ENCODE data around the gene STK40. TPM values are rescaled to one million over a fixed set of nuclear protein-coding genes. Genes with fewer than 3 reads are reported as not detected.

The STK40 gene
- total RNA-seq, 3 donors from 2014 or later: 63.9 to 86.1 (median 66.8) TPM

DNA sequence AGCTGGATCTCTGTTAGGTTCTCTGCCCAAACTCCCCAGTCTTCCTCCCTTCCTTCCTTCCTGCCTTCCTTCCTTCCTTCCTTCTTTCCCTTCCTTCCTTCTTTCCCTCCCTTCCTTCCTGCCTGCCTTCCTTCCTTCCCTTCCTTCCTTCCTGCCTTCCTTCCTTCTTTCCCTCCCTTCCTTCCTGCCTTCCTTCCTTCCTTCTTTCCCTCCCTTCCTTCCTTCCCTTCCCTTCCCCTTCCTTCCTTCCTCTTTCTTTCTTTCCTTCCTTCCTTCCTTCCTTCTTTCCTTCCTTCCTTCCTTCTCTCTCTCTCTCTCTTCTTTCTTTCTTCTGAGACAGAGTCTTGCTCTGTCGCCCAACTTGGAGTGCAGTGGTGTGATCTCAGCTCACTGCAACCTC lies 20.7 kb upstream of the STK40 start:
- DNase-seq (no peak), ATAC-seq (no peak)
- Mint-ChIP-seq H3K4me3 (no peak overlapping the region), H3K9me3 (no peaks in the 10 kb centered on the region), H3K36me3 (ENCODE audit: insufficient read depth) (no peaks in the 10 kb centered on the region), H3K4me1 (ENCODE audit: low read depth) (peaks cover under 1% of the 10 kb centered on the region), H3K27me3 (ENCODE audit: low read depth) (no peaks in the 10 kb centered on the region)

DNA sequence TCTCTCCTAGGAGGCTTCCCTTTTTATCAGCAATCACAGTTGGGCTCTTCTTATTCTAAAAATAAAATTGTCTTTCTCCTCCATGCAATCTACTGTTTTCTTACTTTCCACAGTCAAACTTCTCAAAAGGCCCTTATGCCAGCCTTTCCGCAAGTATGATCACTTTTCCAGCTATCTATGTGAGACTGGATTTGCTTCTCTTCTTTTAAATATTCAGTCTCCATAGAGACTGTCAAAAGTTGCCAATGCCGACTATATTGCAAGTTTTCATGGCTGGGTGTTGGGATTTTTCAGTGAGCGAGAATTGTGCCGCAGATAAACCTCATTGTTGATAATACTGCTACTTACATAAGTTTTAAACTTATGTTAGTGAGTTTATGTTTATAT lies 16.8 kb upstream of the STK40 start:
- Mint-ChIP-seq H3K36me3 (ENCODE audit: insufficient read depth) (no peaks in the 10 kb centered on the region), H3K4me1 (ENCODE audit: low read depth) (peaks cover 13% of the 10 kb centered on the region), H3K9me3 (no peaks in the 10 kb centered on the region), H3K27me3 (ENCODE audit: low read depth) (no peaks in the 10 kb centered on the region), H3K4me3 (no peak overlapping the region)
- ATAC-seq: no peak
- DNase-seq: no peak

DNA sequence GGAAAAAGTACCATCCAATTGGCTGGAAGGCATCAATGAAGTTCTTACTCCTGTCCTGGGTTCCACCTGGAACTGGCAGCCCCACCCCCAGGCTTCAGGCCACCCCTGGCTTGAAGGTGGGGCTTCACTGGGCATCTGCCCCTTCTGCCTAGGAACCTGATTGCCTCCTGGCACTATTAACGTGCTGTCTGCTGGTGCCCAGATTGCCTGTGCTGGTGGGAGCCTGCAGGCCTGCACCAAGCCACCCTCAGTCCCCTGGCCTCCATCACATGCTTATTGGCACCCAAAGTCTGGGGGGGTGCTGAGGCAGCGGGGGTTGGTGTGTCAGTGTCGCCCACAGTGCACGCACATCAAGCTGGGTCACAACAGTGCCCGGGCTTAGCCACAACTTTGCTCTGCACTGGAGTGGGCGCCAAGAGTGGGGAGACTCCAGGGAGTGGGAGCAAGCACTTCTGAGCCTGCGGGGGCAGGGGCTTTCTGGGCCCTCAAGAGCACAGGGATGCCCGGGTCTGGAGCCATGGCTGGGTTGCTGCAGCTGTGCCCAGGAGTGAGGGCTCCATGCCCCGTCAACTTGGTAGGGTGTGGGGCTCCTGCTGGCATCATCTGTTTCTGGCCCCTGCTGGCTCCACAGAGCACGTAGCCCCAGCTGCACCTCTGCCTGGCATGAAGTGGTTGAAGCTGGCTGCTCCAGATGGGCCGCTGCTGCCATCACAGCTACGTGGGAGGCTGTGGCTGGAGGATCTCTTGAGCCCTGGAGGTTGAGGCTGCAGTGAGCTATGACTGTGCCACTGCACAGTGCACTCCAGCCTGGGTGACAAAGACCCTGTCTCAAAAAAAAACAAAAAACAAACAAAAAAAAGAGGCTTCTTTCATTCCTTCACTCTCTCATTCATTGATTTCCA lies 16.1 kb upstream of the STK40 start:
- no peaks in the 10 kb centered on the region for H3K9me3 Mint-ChIP-seq
- peaks cover 17% of the 10 kb centered on the region for H3K4me1 Mint-ChIP-seq (ENCODE audit: low read depth)
- ATAC-seq (no peak), DNase-seq (no peak)
- H3K4me3 Mint-ChIP-seq: peak overlapping the region; percentile 37
- H3K36me3 Mint-ChIP-seq (ENCODE audit: insufficient read depth): no peaks in the 10 kb centered on the region
- no peaks in the 10 kb centered on the region for H3K27me3 Mint-ChIP-seq (ENCODE audit: low read depth)

DNA sequence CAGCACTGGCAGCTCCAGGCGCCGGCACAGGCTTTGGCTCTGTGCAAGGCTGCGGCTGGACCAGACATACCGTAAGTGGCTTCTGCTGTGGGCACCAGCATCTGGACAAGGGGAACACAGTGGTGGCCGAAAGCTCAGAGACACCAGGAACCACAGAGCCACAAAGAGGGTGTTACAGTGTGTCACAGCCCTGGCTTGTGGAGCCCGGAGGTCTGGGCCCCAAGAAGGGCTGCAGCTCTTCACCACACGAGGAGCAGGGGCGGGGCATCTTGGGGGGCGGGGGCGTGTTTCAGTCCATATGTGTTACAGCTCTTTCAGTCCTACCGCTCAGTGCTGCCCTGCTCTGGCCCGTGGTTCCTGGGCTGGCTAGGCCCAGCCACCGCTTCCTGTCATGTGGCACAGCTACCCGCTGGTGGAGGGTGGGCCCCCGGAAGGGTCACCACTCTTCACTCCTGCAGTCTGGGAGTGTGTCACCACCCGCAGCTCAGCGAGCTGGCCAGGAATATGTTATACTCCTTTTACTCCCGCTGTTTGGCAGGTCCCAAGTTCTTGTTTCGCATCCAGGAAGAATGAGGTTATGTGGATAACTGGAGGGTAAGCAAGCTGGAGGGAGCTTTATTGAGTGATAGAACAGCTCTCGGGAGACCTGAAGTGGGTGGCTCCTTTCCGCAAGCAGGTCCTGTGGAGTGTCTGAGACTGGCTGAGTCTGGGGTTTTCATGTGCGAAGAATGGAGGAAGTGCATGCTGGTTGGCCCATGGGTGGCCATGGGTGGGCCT lies 15.3 kb upstream of the STK40 start:
- Mint-ChIP-seq H3K36me3 (ENCODE audit: insufficient read depth) (peaks cover 3% of the 10 kb centered on the region), H3K27me3 (ENCODE audit: low read depth) (no peaks in the 10 kb centered on the region), H3K4me1 (ENCODE audit: low read depth) (peaks cover 24% of the 10 kb centered on the region), H3K4me3 (peak overlapping the region; percentile 37), H3K9me3 (no peaks in the 10 kb centered on the region)
- DNase-seq (no peak), ATAC-seq (peak; percentile 33 to 39)

DNA sequence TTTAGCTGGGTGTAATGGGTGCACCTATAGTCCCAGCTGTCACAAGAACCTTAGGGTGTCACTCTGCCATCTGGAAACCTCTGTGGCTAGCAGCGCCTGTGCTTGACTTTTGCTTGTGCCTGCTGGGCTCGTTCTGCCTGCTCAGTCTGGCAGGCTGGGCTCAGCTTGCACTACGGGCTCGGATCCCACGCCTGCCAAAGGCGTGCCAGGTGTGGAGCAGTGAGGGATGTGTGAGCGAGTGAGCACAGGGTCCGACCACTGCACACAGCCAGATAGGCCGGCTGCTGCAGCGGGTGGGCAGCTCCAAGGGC lies 14.7 kb upstream of the STK40 start:
- no peak overlapping the region for H3K4me3 Mint-ChIP-seq
- peaks cover 24% of the 10 kb centered on the region for H3K4me1 Mint-ChIP-seq (ENCODE audit: low read depth)

DNA sequence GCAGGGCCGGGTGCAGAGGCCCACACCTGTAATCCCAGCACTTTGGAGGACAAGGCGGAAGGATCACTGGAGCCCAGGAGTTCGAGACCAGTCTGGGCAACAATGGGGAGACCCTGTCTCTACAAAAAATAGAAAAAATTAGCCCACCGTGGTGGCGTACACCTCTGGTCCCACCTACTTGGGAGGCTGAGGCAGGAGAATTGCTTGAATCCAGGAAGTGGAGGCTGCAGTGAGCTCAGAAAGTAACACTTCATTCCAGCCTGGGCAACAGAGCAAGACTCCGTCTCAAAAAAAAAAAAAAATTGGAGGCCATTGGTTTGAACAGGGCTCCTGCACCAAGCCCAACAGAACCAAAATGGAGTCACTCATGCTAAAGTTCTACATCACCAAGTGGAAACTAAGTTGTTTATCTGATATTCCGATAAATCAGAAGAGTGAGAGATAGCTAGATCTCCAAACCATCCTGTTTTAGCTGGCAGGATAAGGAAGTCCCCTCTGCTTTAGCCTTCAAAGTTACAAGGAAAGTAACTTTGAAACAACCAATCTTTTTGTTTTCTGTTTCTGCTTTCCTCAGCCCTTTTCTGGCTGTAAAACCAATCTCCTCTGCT lies 12.8 kb upstream of the STK40 start:
- ATAC-seq (no peak), DNase-seq (no peak)
- Mint-ChIP-seq H3K4me1 (ENCODE audit: low read depth) (peaks cover 28% of the 10 kb centered on the region), H3K4me3 (peak overlapping the region; percentile 97), H3K36me3 (ENCODE audit: insufficient read depth) (peaks cover 5% of the 10 kb centered on the region), H3K27me3 (ENCODE audit: low read depth) (no peaks in the 10 kb centered on the region), H3K9me3 (no peaks in the 10 kb centered on the region)

More for the DNA sequence above, 14.7 kb upstream of the STK40 start:
- H3K9me3 Mint-ChIP-seq: no peaks in the 10 kb centered on the region
- peaks cover 3% of the 10 kb centered on the region for H3K36me3 Mint-ChIP-seq (ENCODE audit: insufficient read depth)
- no peaks in the 10 kb centered on the region for H3K27me3 Mint-ChIP-seq (ENCODE audit: low read depth)
- DNase-seq (no peak), ATAC-seq (no peak)

DNA sequence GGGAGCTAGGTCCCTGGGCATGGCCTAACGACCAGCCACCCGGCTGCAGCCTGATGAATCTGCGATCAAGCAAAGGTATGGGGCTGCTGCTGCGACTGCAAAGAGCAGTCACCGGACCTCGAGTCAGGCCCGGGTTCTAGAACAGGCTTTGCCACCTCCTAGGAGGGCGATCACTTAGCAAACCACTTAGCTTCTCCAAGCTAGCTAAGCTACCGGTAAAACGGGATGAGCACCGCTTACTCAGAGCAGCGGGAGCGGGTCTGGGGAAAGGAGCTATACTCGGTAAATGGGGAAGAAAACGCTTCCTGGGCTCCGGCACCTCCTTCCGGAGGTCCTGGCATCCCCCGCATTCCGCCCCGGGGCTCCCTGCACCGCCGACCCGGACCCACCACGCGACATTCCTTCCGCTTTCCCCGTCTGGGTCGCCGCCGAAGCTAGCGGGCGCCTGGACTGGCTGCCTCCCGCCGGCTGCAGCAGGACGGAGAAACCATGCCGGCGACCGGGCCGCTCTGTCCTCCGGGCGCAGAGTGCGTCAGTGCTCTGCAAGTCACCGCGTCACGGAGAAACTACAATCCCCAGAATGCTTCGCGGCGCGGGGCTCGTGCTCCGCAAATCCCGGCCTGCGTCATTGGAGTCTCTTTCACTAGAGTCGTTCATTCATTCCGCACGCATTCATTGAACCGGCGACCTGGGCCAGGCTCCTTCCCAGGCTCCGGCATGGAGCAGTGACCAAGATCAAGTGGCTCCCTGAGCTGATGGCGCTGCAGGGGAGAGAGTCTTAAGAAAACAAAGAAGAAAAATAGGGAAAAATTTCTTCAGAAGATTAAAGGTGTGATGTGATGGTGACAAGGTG lies 11.9 kb upstream of the STK40 start, which contains the start of gene LSM10:
LSM10 (minus strand) TSS at position 531 of the 853 bp plus-strand sequence. CDS start 3,779 bp downstream, outside the sequence.
- H3K9me3 Mint-ChIP-seq: no peaks in the 10 kb centered on the region
- DNase-seq (peak; percentile 87), ATAC-seq (peak; percentile 94)
- peak within 1 kb of the TSS; percentile 97 for H3K4me3 Mint-ChIP-seq
- peaks cover 8% of the 10 kb centered on the region for H3K36me3 Mint-ChIP-seq (ENCODE audit: insufficient read depth)
- H3K4me1 Mint-ChIP-seq (ENCODE audit: low read depth): peaks cover 32% of the 10 kb centered on the region
- no peaks in the 10 kb centered on the region for H3K27me3 Mint-ChIP-seq (ENCODE audit: low read depth)

DNA sequence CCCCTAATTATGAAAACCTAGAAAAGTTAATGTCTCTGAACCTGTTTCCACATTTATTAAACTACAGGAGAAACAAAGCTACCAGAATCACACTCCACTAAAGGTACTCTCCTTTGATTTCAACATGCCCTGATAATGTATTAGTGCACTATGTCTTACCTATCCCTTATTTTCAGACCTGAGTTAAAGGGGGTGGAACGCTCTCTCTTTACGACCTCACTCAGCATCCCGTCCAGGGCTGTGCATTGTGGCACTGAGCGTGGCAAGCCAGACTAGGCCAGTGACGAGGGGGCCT lies 11.3 kb upstream of the STK40 start:
- DNase-seq (peak; percentile 21), ATAC-seq (peak; percentile 60 to 62)
- Mint-ChIP-seq H3K9me3 (no peaks in the 10 kb centered on the region), H3K27me3 (ENCODE audit: low read depth) (no peaks in the 10 kb centered on the region), H3K4me3 (peak overlapping the region; percentile 97), H3K4me1 (ENCODE audit: low read depth) (peaks cover 32% of the 10 kb centered on the region), H3K36me3 (ENCODE audit: insufficient read depth) (peaks cover 10% of the 10 kb centered on the region)

DNA sequence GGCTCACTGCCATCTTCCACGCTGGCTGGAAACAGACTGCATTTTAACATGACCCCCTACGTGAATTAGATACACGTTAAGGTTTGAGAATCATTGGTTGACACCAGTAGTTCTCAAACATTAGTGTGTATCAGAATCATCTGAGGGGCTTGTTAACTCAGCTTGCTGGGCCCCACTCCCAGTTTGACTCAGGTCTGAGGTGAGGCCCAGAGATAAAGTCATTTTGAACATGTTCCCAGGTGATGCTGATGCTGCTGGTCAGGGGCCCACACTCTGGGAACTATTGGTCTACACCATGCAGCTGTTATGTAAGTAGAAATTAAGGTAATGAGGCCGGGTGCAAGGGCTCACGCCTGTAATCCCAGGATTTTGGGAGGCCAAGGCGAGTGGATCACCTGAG lies 10.6 kb upstream of the STK40 start:
- Mint-ChIP-seq H3K36me3 (ENCODE audit: insufficient read depth) (peaks cover 14% of the 10 kb centered on the region), H3K27me3 (ENCODE audit: low read depth) (no peaks in the 10 kb centered on the region), H3K9me3 (no peaks in the 10 kb centered on the region), H3K4me3 (peak overlapping the region; percentile 97), H3K4me1 (ENCODE audit: low read depth) (peaks cover 33% of the 10 kb centered on the region)
- DNase-seq (no peak), ATAC-seq (no peak)

DNA sequence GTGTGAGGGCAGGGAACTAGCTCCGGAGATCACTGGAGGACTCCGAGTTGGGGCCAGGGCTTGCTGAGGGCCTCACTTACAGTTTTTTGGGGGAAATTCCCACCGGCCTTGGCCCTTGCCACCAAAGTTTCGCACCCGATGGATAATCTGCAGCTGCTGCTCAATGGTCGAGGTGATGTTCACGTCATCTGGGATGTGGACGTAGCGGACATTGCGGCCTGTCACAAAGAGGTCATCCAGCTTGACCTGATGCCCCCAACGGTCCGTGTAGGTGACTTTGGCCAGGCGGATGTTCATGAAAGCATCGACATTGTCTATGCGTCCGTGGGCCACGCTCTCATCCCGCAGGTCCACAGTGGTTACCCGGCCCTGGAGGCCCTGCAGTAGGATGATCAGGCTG lies 8.0 kb upstream of the STK40 start:
- H3K27me3 Mint-ChIP-seq (ENCODE audit: low read depth): no peaks in the 10 kb centered on the region
- H3K4me1 Mint-ChIP-seq (ENCODE audit: low read depth): peaks cover 36% of the 10 kb centered on the region
- no peak overlapping the region for H3K4me3 Mint-ChIP-seq
- peaks cover 28% of the 10 kb centered on the region for H3K36me3 Mint-ChIP-seq (ENCODE audit: insufficient read depth)
- H3K9me3 Mint-ChIP-seq: no peaks in the 10 kb centered on the region
- ATAC-seq (no peak), DNase-seq (no peak)

DNA sequence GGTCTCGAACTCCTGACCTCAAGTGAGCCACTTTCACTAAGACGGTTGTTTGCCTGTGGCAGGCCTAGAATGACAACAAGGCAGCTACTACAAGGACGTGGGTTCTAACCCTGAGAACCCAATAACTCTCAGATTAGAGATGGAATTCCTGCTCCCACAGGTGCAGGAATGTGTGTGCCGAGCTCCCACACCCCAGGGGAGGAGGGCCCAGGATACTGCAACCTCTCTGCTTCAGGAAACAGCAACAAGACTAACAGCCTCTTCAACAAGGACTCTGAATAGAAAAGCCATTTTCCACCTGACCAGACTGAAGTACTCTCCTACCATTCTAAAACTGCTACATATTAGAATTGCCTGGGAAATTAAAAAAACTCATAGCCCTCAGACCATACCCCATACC lies 7.1 kb upstream of the STK40 start:
- Mint-ChIP-seq H3K9me3 (no peaks in the 10 kb centered on the region), H3K27me3 (ENCODE audit: low read depth) (no peaks in the 10 kb centered on the region), H3K4me3 (no peak overlapping the region), H3K36me3 (ENCODE audit: insufficient read depth) (peaks cover 28% of the 10 kb centered on the region), H3K4me1 (ENCODE audit: low read depth) (peaks cover 34% of the 10 kb centered on the region)
- ATAC-seq: no peak
- no peak for DNase-seq

DNA sequence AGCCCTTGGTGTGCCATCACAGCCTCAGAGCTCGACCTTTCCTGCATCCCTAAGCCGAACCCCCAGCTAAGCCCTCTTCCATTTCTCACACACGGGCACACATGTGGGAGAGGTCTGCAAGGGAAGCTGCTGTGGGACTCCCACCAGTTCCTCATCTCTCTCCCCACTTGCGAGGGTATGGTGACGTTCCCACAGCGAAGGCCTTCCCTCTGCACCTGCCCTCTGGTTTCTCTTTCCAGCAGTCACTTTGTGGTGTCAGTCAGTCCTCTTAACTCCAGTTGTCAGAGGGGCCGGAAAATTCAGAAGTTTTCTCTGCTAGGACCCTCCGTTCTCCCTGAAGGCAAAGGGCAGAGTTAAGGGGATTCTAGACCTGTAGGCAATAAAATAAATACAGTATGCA lies 5.5 kb upstream of the STK40 start:
- H3K4me3 Mint-ChIP-seq: no peak overlapping the region
- peaks cover 27% of the 10 kb centered on the region for H3K36me3 Mint-ChIP-seq (ENCODE audit: insufficient read depth)

DNA sequence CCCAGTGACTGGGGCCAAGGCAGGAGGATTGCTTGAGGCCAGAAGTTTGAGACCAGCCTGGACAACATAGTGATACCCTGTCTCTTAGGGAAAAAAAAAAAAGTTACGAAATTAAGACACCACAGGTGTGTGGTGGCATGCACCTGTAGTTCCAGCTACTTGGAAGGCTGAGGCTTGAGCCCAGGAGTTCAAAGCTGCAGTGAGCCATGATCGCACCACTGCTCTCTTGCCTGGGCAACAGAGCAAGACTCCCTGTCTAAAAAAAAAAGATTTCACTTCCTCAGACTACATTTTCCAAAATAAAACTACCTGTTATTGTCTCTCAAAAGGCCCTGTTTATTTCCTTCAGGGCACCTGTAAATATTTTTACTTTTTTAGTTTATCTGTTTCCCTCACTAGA lies 4.7 kb upstream of the STK40 start:
- H3K4me1 Mint-ChIP-seq (ENCODE audit: low read depth): peaks cover 34% of the 10 kb centered on the region
- H3K9me3 Mint-ChIP-seq: no peaks in the 10 kb centered on the region
- ATAC-seq (no peak), DNase-seq (no peak)
- no peak overlapping the region for H3K4me3 Mint-ChIP-seq
- H3K36me3 Mint-ChIP-seq (ENCODE audit: insufficient read depth): peaks cover 25% of the 10 kb centered on the region
- H3K27me3 Mint-ChIP-seq (ENCODE audit: low read depth): no peaks in the 10 kb centered on the region

More for the DNA sequence above, 5.5 kb upstream of the STK40 start:
- H3K4me1 Mint-ChIP-seq (ENCODE audit: low read depth): peaks cover 36% of the 10 kb centered on the region
- no peak for DNase-seq
- no peaks in the 10 kb centered on the region for H3K9me3 Mint-ChIP-seq
- no peak for ATAC-seq
- no peaks in the 10 kb centered on the region for H3K27me3 Mint-ChIP-seq (ENCODE audit: low read depth)

DNA sequence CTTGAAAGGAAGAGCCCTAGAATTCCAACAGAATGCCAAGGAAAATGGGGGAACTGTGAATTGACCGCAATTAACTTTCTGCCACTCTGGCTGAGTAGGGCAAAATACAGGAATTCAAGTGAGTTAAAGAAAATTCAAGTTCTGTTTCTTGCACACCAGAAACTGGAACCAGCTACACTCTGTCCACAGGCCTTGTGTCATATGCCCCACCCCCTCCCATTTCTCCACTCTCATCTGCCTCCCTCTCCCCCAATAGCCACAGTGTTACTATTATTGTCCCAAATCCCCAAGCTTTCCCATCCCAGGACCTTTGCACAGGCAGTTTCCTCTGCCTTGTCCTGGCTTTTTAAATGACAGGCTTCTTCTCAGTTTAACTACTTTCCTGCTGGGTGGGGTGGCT lies 4.3 kb upstream of the STK40 start:
- no peak overlapping the region for H3K4me3 Mint-ChIP-seq
- no peaks in the 10 kb centered on the region for H3K9me3 Mint-ChIP-seq
- peaks cover 33% of the 10 kb centered on the region for H3K4me1 Mint-ChIP-seq (ENCODE audit: low read depth)
- peaks cover 25% of the 10 kb centered on the region for H3K36me3 Mint-ChIP-seq (ENCODE audit: insufficient read depth)
- no peaks in the 10 kb centered on the region for H3K27me3 Mint-ChIP-seq (ENCODE audit: low read depth)
- ATAC-seq: no peak
- DNase-seq: no peak
